HL-60 (cell line): Measurements from ENCODE around the gene HPF1.

Source experiments
- CTCF ChIP-seq: IDR thresholded peaks from one replicate; pipeline ENCODE4 v1.5.1; 2011; ENCODE audit warnings: low read length, control low read depth, inconsistent platforms; ENCODE audit not compliant: insufficient read depth
- GABPA ChIP-seq: IDR thresholded peaks from 2 replicates; pipeline ENCODE4 v1.6.1; 2012; ENCODE audit warnings: low read depth
- POLR2AphosphoS5 ChIP-seq: IDR thresholded peaks from 2 replicates; pipeline ENCODE4 v1.6.1; 2012; ENCODE audit warnings: low read depth
- REST ChIP-seq: IDR thresholded peaks from 2 replicates; pipeline ENCODE4 v1.6.1; 2012; ENCODE audit warnings: low read depth; ENCODE audit not compliant: insufficient replicate concordance

GRCh38 chr4:169757575-169758184, at the start of gene HPF1:
- TF ChIP-seq CTCF, result no peak
- peak; percentile 57 for TF ChIP-seq REST
- peak; percentile 59; the same call in 1 of the 2 replicates for TF ChIP-seq POLR2AphosphoS5
- TF ChIP-seq GABPA, result peak; percentile 77
